ENCODE results near the gene LRP11. TPM values are rescaled to one million over a fixed set of nuclear protein-coding genes. Genes with fewer than 3 reads are reported as not detected.

Gene LRP11
- total and polyA plus RNA-seq, 9 of the 15 experiments (the other 6 are each of a cell fraction or from before 2014, with no cell fraction given), result 0.51 to 3.5 (median 2.4) TPM

GRCh38 chr6:149900620-149901443 is 36.7 kb upstream of the LRP11 start:
- H3K27ac ChIP-seq (ENCODE audit: extremely low read depth, low read depth, low read length), result no peak overlapping the region
- no peaks in the 10 kb centered on the region for H4K20me1 ChIP-seq (replicated peaks; ENCODE audit: control insufficient read depth, insufficient read depth, low read length)
- H3K4me3 ChIP-seq, result no peak overlapping the region
- H3K27me3 ChIP-seq (ENCODE audit: control insufficient read depth in 2 of 2, insufficient read depth in 2 of 2, low read length in 2 of 2), result peaks cover 48 to 84% of the 10 kb centered on the region in 2 experiments
- ChIA-PET CTCF (ENCODE audit: low intra/inter-chr PET ratio) (no interaction called here), POLR2A (interaction anchor here (0.6 to 0.8 kb wide), 2 partner anchors 17 to 212 kb away, joined by 3 to 4 read pairs; no protein-coding TSS in a partner anchor)
- H3K4me2 ChIP-seq (ENCODE audit: insufficient read depth, low read length), result no peak overlapping the region
- H3K4me1 ChIP-seq (replicated peaks in 1 of 2; ENCODE audit: control insufficient read depth in 2 of 2, insufficient read depth in 2 of 2, low read length in 2 of 2), result peaks cover 0 to 6% of the 10 kb centered on the region in 2 experiments; a peak in 1 of 5 replicates
- no peaks in the 10 kb centered on the region for H3K9me3 ChIP-seq (replicated peaks; ENCODE audit: control insufficient read depth, insufficient read depth, low read depth, low read length)
- no peak for ATAC-seq
- H2AFZ ChIP-seq (ENCODE audit: low read depth, low read length), result no peak overlapping the region
- no peak for DNase-seq (ENCODE audit: extremely low read depth in 1 of 4, low spot score in 3 of 4)
- BruUV-seq (replicated peaks), result no TSS peak
- no peaks in the 10 kb centered on the region for H3K79me2 ChIP-seq (ENCODE audit: control insufficient read depth, insufficient read depth, low read length)
- no peak for TF ChIP-seq ZNF589 (CRISPR knock-in tag; IDR thresholded peaks at IDR 0.05; ENCODE audit: low read depth)
- no peak for TF ChIP-seq NUFIP1 (IDR thresholded peaks at IDR 0.05; ENCODE audit: partially characterized antibody)
- TF ChIP-seq C11orf30 (IDR thresholded peaks at IDR 0.05; ENCODE audit: low read depth), result no peak
- no peaks in the 10 kb centered on the region for H3K36me3 ChIP-seq (ENCODE audit: control insufficient read depth, insufficient read depth, low read length)
- intact Hi-C loops (cut with micrococcal nuclease) (no loop called here), in situ Hi-C loops (cut with MboI) (loop anchor here (25.0 kb wide), 1 partner anchor 864 kb away; no protein-coding TSS in a partner anchor)
- peak overlapping the region in 1 of 2 experiments; percentile 5; a peak in 1 of 4 replicates for H3K9ac ChIP-seq (ENCODE audit: insufficient read depth in 1 of 2, low read depth in 2 of 2, low read length in 2 of 2)
- WGBS (ENCODE audit: insufficient coverage, low coverage, missing lambda C conversion rate), result under 1% methylated on average over 11 of the region's 11 CpGs
- H3K9me1 ChIP-seq (ENCODE audit: control insufficient read depth, insufficient read depth, low read length), result no peaks in the 10 kb centered on the region
- FAIRE-seq, result no peak
